Right lobe of liver (tissue), 6 donors: ENCODE measurements around the gene OSMR. TPM values are rescaled to one million over a fixed set of nuclear protein-coding genes. Genes with fewer than 3 reads are reported as not detected.
"Not testable (repeated sequence)": the region's sequence is repeated elsewhere in the genome, so short reads cannot be mapped to it uniquely, and the experiment has no call there.

Source experiments
- ATAC-seq, 4 donors: fragments of 200-7000 bp; cut with Tn5 transposase; one replicate each; pipeline ENCODE4 v1.9.1; 2020; ENCODE audit warnings: mild to moderate bottlenecking in 4 of 4, moderate library complexity in 4 of 4
- DNase-seq, 3 donors: peaks; one replicate each; pipeline ENCODE4 v3.0.0-alpha.2; 2020
- H3K27ac ChIP-seq, 3 donors: fragments of 200-600 bp; one replicate each; pipeline ENCODE4 v1.8.0; 2022
- H3K27me3 ChIP-seq, 2 donors: fragments of 200-600 bp; one replicate each; pipeline ENCODE4 v1.8.0; 2022
- H3K36me3 ChIP-seq, 4 donors: fragments of 200-600 bp; sonication (generic) in 1 of 4; one replicate each; pipeline versions ENCODE4 v1.5.1 to v1.8.0; 2017 to 2022; ENCODE audit warnings: control low read depth in 1 of 4
- H3K4me1 ChIP-seq, 4 donors: fragments of 200-600 bp; sonication (generic) in 1 of 4; one replicate each; pipeline versions ENCODE4 v1.5.1 to v1.8.0; 2017 to 2022; ENCODE audit warnings: control low read depth in 1 of 4
- H3K4me3 ChIP-seq, 3 donors: fragments of 200-600 bp; one replicate each; pipeline ENCODE4 v1.8.0; 2022
- H3K9me3 ChIP-seq, 4 donors: fragments of 200-600 bp; sonication (generic) in 1 of 4; one replicate each; pipeline versions ENCODE4 v1.5.1 to v1.8.0; 2017 to 2022; ENCODE audit warnings: control low read depth in 1 of 4
- CTCF ChIP-seq, 4 donors: fragments of 200-600 bp in 3 of 4; fragments of 450-650 bp in 1 of 4; IDR thresholded peaks; one replicate each; pipeline versions ENCODE4 v1.5.1 to v1.8.0; 2016 to 2022; ENCODE audit warnings: antibody characterized with exemption in 4 of 4, mild to moderate bottlenecking in 2 of 4
- POLR2A ChIP-seq: fragments of 450-650 bp; IDR thresholded peaks from one replicate; pipeline ENCODE4 v1.6.1; 2017; ENCODE audit warnings: antibody characterized with exemption, mild to moderate bottlenecking
- WGBS: methylation state at CpG from one replicate; pipeline ENCODE4 v1.1.6; 2018; ENCODE audit warnings: low coverage, low lambda C conversion rate; ENCODE audit not compliant: insufficient coverage; ENCODE audit errors: missing lambda C conversion rate; 5-methylcytosine and 5-hydroxymethylcytosine counted together
- intact Hi-C, 2 donors: fragments of 100-400 bp; cut with DNase I; formaldehyde crosslinking; loops; one replicate each; pipeline versions ENCODE4 v1.11.2 to v1.14.1; 2022
- total RNA-seq, 6 experiments: library from RNA; depleted of rRNA in 2 of 6; stranded (reverse); fragments of >200 nt in 2 of 6; fragmentation: NEBNext Ultra II Directional in 3 of 6; extraction: Animal tissue kit (Norgen Biotek cat#: 25700) in 3 of 6; gene quantifications; one replicate each; pipeline versions ENCODE4 v1.1.0 to v1.2.4, GENCODE V29; 2016 to 2023
- donor health status: DM: no; HTN: yes; CAD: no.
- donor health status: DM: no; HTN: no; CAD: no.
- donor health status: DM: no; HTN: no; CAD: no.
- donor health status: DM: no; HTN: yes; CAD: no.
- donor health status: DM: no; HTN: yes; CAD: no.

Gene OSMR
- total RNA-seq, 6 experiments from 2014 or later = 3.9 to 44.8 (median 12.2) TPM

GRCh38 chr5:38854907-38855306, 9.1 kb downstream of the OSMR start:
- H3K27me3 ChIP-seq = no peaks in the 10 kb centered on the region
- H3K4me3 ChIP-seq = no peak overlapping the region
- WGBS = 79% methylated on average over 6 of the region's 7 CpGs
- intact Hi-C loops = no loop called here
- DNase-seq (no peak), ATAC-seq (no peak)
- H3K36me3 ChIP-seq = no peaks in the 10 kb centered on the region
- no peak for TF ChIP-seq CTCF (IDR thresholded peaks at IDR 0.05)
- TF ChIP-seq POLR2A = no peak
- peaks cover 0 to 3% (median 0%) of the 10 kb centered on the region in 4 donors for H3K4me1 ChIP-seq
- no peak overlapping the region for H3K27ac ChIP-seq
- no peaks in the 10 kb centered on the region for H3K9me3 ChIP-seq

- H3K36me3 ChIP-seq = no peaks in the 10 kb centered on the region
- ATAC-seq (no peak), DNase-seq (no peak)
- H3K27ac ChIP-seq = no peak overlapping the region
- TF ChIP-seq POLR2A (no peak), CTCF (IDR thresholded peaks at IDR 0.05) (no peak)
- H3K9me3 ChIP-seq = no peaks in the 10 kb centered on the region
- WGBS = 64% methylated on average over 2 of the region's 2 CpGs
- no peaks in the 10 kb centered on the region for H3K4me1 ChIP-seq
- no peak overlapping the region for H3K4me3 ChIP-seq
- H3K27me3 ChIP-seq = no peaks in the 10 kb centered on the region
- intact Hi-C loops = no loop called here
Observed at GRCh38 chr5:38856660-38857059, 10.8 kb downstream of the OSMR start.

GRCh38 chr5:38858839-38859238, 13.0 kb downstream of the OSMR start:
- WGBS = 49% methylated on average over 3 of the region's 3 CpGs
- TF ChIP-seq POLR2A = no peak
- no peak for TF ChIP-seq CTCF (IDR thresholded peaks at IDR 0.05)
- Histone ChIP-seq H3K36me3 (no peaks in the 10 kb centered on the region), H3K4me1 (no peaks in the 10 kb centered on the region), H3K9me3 (no peaks in the 10 kb centered on the region), H3K27me3 (no peaks in the 10 kb centered on the region), H3K4me3 (no peak overlapping the region), H3K27ac (no peak overlapping the region)
- DNase-seq (no peak), ATAC-seq (no peak)
- intact Hi-C loops = no loop called here

GRCh38 chr5:38861986-38862770, 16.4 kb downstream of the OSMR start:
- ATAC-seq, H3K9me3 ChIP-seq, DNase-seq, H3K4me1 ChIP-seq, H3K4me3 ChIP-seq, H3K27ac ChIP-seq, H3K36me3 ChIP-seq, H3K27me3 ChIP-seq, intact Hi-C loops: not testable (repeated sequence)
- 73% methylated on average over 3 of the region's 64 CpGs for WGBS

- H3K4me3 ChIP-seq = no peak overlapping the region
- 64% methylated on average over 1 of the region's 4 CpGs for WGBS
Observed at GRCh38 chr5:38866362-38867031, 20.7 kb downstream of the OSMR start.

More at GRCh38 chr5:38866362-38867031, 20.7 kb downstream of the OSMR start:
- peak in 3 of 4 donors; percentile 10 to 23 (median 14) for ATAC-seq
- TF ChIP-seq POLR2A (no peak), CTCF (IDR thresholded peaks at IDR 0.05) (no peak)
- Histone ChIP-seq H3K9me3 (no peaks in the 10 kb centered on the region), H3K27ac (no peak overlapping the region), H3K4me1 (no peaks in the 10 kb centered on the region), H3K27me3 (no peaks in the 10 kb centered on the region), H3K36me3 (no peaks in the 10 kb centered on the region)
- DNase-seq = no peak
- intact Hi-C loops = no loop called here
